DMS153 treated with DMSO at 0.1 percent for 48 hours (cell line): Measurements from ENCODE around the gene CHODL.

ENCODE experiments used
- DNase-seq: peaks from one replicate; lab custom pipeline; 2025; ENCODE audit not compliant: unreplicated experiment; lab: John Stamatoyannopoulos, UW

CHODL gene, protein sequence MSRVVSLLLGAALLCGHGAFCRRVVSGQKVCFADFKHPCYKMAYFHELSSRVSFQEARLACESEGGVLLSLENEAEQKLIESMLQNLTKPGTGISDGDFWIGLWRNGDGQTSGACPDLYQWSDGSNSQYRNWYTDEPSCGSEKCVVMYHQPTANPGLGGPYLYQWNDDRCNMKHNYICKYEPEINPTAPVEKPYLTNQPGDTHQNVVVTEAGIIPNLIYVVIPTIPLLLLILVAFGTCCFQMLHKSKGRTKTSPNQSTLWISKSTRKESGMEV

DNA sequence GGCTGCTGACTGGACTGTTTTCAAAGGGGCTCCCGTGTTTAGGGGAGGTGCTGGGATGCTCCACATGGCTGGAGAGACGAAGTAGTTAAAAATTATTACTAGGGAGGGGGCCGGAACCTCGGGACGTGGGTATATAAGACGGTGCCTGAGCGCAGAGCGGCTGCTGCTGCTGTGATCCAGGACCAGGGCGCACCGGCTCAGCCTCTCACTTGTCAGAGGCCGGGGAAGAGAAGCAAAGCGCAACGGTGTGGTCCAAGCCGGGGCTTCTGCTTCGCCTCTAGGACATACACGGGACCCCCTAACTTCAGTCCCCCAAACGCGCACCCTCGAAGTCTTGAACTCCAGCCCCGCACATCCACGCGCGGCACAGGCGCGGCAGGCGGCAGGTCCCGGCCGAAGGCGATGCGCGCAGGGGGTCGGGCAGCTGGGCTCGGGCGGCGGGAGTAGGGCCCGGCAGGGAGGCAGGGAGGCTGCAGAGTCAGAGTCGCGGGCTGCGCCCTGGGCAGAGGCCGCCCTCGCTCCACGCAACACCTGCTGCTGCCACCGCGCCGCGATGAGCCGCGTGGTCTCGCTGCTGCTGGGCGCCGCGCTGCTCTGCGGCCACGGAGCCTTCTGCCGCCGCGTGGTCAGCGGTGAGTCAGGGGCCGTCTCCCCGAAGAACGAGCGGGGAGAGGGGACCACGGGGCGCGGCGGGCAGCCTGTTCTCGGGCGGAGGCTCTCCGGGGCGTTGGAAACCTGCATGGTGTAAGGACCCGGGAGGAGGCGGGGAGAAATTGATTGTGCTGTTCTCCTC lies at the start of gene CHODL:
TSS of gene CHODL (plus strand) at position 163 of the 793 bp plus-strand sequence. CDS start at position 554, 391 bp downstream.
- no peak for DNase-seq

DNA sequence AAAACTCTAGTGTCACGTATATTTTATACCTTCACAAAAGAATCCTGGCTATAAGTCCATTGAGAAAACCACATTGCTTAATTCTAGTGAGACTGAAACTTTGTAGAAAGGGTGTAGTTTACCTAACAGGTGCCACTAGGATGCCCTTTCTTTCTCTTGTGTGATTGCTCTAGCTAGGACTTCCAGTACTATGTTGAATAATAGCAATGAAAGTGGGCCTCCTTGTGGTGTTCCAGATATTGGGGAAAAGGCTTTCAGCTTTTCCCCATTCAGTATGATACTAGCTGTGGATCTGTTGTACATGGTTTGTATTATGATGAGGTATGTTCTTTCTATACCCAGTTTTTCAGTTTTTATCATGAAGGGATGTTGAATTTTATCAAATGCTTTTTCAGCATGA lies 39.7 kb upstream of the CHODL start:
- DNase-seq = no peak

DNA sequence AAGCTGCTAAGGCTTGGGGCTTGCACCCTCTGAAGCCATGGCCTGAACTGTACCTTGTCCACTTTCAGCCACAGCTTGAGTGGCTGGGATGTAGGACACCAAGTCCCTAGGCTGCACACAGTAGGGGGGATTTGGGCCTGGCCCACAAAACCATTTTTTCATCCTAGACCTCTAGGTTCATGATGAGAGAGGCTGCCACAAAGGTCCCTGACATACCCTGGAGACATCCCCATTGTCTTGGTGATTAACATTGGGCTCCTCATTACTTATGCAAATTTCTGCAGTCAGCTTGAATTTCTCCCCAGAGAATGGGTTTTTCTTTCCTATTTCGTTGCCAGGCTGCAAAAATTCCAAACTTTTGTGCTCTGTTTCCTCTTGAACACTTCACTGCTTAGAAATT lies 26.3 kb upstream of the CHODL start:
- DNase-seq = no peak

DNA sequence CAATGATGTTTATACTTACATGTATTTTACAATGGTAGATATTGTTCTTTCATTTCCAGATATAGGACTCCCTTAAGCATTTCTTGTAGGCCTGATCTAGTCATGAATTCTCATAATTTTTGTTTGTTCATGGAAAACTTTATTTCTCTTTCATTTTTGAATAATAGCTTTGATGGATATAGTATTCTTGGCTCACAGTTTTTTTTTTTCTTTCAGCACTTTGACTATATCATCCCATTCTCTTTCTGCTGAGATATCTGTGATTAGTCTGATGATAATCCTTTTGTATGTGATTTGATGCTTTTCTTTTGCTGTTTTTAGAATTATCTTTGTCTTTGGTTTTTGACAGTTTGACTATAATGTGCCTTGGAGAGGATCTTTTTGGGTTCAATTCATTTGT lies 24.1 kb upstream of the CHODL start:
- no peak for DNase-seq

DNA sequence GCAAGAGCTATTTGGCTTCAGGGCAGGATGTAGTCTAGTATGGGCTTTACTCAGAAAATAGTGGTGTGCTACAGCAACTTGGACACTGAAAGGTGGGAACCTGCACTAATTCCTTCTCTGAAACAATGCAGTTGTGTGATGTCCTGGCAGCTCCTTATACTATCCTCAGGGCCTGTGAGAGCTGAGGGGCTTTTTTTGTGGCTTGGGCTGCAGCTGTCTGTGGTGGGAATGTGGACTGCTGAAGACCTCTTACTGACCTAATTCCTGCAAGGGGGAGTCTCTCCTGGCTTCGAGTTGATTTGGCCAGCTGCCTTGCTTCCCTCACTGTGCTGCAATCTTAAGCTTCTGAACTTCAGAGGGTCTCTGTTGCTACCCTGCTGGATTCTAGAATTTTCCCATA lies 22.3 kb upstream of the CHODL start:
- no peak for DNase-seq

DNA sequence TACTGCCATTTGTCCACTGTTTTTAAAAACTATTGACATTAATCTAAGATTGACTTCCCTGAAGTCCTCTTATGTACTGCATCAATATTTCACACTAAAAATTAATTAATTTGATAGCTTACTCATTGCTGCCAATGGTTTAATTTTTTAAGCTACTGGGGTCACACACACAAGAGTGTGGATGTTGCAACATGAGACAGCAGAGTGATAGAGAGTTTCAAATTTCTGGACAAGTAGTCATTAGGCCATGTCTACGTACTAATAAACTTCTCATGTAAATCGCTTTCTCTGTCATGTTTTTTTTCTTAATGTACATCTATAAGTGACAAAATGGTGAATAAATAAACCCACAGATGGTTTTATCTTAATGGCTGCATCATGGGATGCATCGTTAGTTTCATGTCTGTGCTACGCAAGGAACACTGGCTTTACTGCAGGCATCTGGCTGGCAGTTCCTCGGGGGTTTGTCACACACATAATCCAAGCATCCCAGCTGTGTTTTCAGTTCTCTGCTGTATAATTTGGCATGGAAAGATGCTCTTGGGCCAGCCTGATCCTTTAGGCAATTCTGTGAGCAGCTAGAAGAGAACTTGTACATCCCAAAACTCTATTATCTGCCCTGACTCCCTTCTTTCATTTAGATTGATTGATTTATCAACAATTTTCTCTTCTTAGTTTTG lies 16.4 kb upstream of the CHODL start:
- no peak for DNase-seq

DNA sequence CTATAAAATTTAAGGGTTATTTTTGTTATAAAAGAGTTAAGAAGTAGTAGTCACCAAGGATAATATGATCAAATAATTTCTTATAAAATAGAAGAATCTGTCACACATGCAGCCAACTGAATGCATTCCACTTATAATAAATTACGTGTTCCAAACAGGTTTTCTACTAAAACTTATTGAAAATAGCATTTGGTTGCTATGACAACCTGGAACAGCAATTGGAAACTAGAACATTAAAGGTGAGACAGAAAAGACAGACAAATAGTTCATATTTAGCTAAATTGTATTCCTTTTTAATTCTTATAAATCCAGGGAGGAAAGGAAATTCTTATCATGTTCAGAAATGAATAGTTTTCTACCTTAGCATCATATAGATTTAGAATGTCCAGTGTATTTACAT lies 9.1 kb upstream of the CHODL start:
- no peak for DNase-seq

DNA sequence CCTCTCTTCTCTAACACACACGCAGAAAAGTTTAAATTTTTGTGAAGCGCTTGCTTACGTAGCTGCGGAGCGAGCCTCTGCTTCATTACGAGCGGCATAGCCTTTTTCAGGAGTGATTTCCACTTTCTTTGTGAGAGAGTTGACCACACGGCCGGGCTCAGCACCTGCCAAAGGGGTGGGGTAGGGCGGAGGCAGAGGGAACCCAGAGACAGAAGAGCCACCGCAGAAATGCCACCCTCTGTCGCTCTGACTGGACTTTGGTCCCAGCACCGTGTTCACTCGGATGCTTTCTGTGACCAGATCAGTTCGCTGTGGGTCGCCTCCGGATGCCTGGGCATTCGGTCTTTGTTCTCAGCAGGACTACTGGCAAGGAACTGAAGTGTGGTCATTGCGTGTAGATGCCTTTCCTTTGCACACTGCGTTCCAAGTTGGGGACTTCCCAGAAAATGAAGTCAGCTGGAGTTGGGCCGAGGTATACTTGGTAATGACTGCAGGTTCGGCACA lies 883 bp downstream of the CHODL start:
- no peak for DNase-seq

DNA sequence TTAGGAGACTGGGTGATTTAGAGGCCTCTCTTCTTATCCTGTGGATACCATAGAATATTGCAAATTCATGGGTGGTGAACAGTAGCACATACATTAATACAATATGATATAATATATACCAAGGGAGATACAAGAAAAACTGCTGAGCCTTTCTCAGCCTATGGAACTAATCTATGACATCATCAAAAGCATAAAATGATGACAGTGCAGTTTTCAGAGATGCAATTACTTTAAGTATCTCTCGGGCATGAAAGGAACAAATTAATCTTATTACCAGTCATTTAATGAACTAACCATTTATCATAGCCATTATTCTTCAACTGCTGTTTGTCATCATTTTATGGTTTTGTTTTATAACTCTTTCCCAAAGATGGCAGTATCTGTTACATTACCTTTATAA lies 3.5 kb downstream of the CHODL start:
- no peak for DNase-seq

DNA sequence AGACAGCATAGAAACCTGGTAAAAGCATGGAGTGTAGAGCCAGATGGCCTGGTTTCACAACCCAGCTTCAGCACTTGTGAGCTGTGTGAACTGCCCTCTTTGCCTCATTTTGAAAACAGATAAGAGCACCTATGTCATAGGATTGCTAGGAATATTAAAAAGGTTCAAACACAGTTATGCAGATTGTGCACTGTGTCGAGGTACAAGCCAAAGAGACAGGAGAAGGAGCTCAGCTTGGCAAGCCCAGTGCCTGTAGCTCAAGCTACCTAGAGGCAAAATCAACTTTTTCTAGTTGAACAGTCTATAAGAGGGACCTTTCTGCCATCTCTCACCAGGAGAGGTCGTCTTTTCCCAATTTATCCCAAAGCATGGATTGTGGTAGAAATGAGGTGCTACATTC lies 5.0 kb downstream of the CHODL start:
- no peak for DNase-seq

DNA sequence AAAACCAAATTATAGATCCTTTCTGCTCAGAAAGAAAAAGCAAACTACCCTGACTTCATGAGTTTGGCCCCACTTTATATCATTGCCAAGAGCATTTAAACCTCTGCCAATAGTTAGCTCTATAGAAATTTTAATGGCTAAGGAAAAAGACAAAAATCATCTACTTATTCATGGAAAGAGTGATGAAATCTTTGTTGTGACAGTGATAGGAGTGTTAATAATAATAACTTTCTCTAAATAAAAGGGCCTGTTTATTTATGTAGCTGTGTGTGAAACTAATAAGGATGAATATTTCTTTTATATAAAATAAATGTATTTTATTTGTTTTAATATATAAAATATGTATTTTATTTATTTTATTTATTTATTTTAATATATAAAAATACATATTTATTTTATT lies 6.4 kb downstream of the CHODL start:
- no peak for DNase-seq

DNA sequence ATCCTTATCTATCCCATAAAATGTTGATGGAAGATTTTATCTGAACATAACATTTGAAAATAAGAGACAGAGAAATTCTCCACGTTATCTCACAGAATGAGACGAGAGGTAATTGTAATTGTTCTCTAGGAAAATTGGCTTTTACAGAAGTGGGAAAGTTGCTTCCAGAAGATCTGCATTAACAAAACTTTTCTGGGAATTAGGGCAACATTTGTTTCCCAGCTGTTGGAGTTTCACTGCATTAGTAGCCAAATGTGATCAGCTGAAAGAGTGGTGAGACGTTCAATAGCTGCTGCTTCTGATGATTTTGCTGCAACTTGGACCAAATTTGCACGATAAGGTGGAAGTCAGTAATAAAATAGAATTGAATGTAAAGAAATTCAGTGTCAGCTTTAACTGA lies 7.6 kb downstream of the CHODL start:
- DNase-seq = no peak

DNA sequence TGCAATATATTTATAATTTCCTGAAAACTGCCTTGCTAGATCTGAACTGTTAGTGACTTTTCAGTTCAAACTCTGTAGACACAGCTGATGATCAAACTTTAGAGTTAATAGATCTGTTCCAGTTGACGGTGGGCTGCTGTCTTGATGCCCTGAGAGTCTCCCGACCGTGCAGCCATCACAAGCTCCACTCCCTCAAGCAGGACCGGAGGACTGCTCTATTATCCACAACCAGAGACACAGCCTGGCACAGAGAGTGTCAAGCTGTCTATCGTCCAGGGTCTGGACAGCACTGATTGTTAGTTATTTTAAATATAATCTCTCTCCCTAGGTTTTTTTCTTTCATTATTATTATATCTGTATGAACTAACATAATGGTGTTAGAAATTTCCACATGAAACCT lies 8.0 kb downstream of the CHODL start:
- no peak for DNase-seq

DNA sequence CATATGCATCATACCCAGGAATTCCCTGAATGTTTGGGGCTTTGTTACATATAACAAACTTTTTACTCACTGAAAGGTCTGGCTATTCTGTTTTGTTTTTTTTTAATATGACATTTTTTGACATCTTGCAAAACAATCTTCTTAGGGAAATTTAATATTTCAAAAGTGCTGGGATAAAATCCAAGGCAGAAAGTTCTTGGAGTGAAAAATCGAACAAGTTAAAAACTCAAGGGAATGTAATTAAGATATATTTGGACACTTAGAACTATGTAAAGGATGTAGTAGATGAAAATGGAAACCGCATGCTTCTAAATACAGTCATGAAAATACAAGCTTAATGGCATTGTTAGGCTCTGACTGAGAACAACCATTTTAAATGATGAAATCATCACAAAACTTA lies 8.6 kb downstream of the CHODL start:
- no peak for DNase-seq

DNA sequence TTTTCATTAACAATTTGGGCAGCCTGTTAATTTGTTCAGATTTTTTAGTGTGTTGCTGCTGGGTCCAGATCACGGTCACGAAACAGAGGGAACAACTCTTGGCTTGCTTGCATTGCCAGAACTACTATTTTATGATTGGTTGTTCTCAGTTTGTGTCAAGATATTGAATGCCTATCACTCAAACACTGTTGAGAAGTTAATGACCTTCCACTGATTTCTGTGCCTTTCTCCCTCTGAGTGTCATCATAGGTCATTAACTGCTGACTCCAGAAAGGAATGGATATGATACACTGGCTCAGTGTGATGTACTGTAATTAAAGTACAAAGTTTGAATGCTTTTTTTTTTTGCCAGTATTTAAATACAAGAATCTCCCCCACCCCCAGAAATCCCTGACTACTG lies 9.2 kb downstream of the CHODL start:
- no peak for DNase-seq

DNA sequence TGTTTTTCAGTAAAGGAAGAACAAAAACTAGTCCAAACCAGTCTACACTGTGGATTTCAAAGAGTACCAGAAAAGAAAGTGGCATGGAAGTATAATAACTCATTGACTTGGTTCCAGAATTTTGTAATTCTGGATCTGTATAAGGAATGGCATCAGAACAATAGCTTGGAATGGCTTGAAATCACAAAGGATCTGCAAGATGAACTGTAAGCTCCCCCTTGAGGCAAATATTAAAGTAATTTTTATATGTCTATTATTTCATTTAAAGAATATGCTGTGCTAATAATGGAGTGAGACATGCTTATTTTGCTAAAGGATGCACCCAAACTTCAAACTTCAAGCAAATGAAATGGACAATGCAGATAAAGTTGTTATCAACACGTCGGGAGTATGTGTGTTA lies 21.3 kb downstream of the CHODL start:
- DNase-seq = no peak

DNA sequence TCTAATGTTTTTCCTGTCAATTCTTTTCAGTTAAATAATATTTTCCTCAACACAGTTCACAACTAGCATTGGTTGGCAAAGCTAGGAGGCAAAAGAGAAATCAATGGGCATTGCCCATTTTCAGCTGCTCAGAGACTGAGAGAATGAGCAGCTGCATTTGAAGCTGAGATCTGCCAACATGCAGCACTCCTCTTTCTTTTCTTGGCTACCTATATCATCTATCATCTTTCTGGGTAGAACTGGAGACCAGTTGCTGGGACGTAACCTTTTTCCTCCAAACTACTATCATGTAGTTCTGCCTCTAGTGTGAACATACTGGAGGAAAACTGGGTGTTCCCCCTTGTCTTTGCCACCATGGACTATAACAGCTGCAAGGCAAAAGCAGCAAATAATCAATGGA lies 22.9 kb downstream of the CHODL start:
- no peak for DNase-seq

DNA sequence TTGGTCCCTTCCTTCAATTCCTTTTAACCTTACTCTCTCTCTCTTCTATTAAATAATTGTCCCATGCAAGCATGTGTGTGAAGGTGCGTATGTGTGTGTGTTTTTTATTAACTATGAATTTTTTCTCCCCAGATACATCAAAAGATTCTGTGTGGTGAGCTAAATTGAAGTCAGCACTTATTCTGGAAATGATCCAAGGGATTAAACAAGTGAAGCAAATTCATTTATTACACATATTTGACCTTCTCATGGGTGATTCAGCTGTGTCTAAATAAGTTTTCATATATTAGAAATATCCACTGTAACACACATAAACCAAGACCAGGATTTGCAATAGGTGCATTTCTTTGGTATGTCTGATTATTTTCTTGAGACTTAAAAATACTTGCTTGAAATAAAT lies 24.3 kb downstream of the CHODL start:
- DNase-seq = no peak

DNA sequence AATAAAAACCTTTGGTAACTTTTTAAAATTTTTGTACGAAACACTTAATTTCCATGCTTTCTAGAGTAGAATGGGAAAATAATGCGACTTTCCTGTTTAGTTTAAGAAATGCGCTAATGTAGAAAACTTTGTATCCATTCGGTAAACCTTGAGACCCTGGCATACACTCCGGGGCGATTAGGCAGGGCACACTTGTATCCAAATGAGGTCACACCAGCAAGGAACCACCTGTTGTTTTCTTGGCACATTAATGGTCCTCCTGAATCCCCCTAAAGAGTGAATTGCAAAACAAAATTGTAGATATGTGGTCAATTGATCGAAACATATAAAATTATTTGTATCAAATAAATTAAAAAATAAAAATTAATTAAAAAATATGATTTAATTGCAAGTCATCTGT lies 25.2 kb downstream of the CHODL start:
- no peak for DNase-seq

DNA sequence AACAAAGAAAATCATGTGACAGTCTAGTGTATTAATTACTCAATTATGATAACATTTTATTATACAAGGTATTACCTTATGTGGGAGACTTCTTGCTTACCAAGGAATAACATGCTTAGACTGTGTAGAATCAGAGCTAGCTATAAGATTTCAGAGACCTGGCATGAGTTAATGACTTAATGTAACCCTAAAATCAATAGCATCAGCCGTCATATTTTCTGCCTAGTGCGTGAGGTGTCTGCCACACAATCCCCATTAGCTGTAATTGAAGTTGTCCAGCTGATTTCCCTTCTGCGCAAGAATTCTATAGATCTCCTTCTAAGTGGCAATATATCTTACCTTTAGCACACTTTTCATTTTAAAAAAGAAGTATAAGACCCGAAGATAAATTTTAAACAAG lies 28.8 kb downstream of the CHODL start:
- no peak for DNase-seq

DNA sequence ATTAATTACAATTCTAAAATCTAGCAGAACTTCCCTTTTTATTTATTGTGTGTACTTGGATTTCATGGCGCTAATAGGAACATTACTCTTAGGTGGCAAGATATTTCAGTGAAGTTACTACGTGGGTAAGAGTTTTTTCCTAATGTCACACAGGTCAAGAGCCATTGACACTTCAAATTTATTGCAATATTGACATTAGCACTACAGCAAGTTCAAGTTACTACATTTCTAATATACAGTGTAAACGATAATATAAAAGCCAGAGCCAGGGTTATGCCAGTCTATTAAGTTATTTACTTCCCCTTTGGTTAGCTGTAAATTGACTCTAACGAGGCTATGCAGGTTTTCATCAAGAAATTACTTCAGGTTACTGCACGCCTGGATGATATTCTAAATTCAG lies 29.7 kb downstream of the CHODL start:
- no peak for DNase-seq

DNA sequence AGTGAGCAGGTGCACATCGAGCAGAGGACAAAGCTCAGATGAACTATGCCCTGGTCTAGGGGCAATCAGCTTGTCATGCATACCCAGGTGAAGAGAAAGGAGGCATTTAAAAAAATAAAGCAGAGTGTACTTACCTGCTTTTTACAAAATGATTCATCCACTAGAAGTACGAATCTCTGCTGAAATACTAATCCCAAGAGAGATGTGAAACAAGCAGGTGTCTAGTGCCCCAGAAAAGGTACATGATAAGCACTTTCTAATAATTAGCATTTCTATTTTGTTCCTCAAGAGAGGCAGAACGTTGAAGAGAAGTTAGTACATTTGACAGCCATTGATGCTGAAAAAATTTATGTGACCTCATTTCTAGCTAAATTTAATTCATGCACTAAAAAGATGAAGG lies 31.1 kb downstream of the CHODL start:
- no peak for DNase-seq
